Fibroblast of skin of right quadriceps (primary cell): ENCODE measurements around the gene GTF3C4.

Source experiments
- DNase-seq: peaks from one replicate; pipeline ENCODE4 v3.0.0-alpha.2; 2013

Gene GTF3C4

DNA sequence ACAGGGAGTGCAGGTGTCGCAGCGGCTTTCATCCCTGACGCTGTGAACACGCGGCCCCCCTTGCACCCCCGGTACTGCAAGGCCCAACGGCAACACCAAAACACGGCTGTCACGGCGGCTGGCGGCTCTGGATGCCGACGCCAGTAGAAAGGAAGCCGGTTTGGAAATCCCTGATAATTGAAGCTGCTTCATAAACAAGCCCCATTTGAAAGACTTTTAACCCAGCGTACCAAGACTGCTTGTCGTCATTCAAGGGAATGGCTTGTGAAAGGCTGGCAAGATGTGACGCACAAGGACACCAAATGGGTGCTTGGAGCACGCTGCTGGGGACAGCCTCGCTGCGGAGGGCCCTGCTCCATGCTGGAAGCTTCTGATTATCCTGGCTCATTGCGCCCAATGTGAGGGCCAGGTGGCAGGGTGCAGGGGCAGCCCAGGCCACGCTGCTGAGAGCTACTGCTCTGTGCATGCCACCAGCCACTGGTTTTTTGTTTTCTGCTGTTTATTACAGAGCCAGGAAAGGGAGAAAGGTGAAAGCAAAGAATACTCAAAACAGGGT lies 63.1 kb downstream of the GTF3C4 start:
- DNase-seq: peak; percentile 13

GRCh38 chr9:132739710-132740310 lies 69.5 kb downstream of the GTF3C4 start:
- DNase-seq: no peak

DNA sequence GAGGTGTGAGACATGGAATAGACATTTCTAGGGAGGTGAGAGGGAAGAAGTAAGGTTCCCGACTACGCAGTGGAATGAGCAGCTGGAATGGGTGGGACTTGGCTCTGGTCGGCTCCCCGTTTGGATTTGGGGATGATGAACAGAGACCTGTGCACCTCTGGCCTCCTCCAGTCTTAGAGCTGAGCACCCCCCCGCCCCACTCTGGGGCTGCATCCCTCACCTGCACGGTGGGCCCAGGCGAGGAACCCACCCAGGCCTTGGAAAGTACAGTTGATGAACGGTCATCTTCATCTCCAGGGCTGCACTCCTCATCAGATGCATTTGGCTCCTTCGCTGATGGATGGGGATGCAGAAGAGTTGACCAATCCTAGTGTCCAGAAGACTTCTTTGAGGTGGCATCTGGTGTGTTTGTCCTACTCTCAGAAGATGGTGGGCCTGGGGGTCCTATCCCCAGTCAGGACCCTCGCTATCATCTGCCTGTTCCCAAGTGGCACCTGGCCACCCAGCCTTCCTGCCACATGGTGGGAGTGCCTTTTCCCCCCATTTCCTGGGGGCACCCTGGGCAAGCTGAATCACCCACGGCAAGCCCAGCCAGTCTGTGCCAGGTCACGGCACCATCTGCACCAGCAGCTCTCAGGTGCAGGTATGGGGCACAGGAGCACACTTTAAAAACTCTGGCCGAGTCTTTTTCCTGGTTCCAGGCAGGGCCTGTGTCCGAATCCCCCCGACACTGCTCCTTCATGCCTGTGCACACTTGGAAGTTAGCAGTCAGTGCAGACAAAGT lies 70.5 kb downstream of the GTF3C4 start:
- DNase-seq: no peak

- no peak for DNase-seq
These were observed 72.6 kb downstream of the GTF3C4 start for GRCh38 chr9:132742821-132743311.

DNA sequence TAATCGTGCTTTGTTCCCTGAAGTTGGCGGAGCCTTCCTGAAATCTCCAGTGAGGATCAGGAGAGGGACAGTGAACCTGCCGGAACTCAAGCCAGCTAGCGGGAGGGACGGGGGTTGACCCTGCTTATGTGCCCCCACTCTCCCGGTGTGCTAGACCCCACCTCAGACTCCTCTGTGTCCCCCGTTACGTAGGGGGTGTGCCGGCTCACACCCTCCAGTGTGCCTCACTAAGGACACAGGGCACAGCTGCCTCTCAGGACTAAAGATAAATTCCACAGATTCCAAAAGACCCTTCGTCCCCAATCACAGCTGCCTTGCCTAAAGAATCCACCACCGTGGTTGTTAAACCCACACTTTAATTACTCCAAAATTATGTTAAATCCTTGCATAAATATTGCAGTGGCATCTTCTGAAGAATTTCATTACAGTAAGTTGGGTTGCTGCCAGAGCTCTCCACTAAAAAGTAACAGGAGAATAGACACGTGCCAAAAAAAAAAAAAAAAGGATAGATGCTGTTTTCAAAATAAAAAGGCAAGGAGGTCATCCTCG lies 73.7 kb downstream of the GTF3C4 start:
- no peak for DNase-seq
